AG08395 (cell line): ENCODE measurements around the gene KCNA3.

Experiments
- DNase-seq: peaks from one replicate; pipeline ENCODE4 v3.0.0; 2012; ENCODE audit warnings: mixed read lengths, low spot score

The KCNA3 gene

DNA sequence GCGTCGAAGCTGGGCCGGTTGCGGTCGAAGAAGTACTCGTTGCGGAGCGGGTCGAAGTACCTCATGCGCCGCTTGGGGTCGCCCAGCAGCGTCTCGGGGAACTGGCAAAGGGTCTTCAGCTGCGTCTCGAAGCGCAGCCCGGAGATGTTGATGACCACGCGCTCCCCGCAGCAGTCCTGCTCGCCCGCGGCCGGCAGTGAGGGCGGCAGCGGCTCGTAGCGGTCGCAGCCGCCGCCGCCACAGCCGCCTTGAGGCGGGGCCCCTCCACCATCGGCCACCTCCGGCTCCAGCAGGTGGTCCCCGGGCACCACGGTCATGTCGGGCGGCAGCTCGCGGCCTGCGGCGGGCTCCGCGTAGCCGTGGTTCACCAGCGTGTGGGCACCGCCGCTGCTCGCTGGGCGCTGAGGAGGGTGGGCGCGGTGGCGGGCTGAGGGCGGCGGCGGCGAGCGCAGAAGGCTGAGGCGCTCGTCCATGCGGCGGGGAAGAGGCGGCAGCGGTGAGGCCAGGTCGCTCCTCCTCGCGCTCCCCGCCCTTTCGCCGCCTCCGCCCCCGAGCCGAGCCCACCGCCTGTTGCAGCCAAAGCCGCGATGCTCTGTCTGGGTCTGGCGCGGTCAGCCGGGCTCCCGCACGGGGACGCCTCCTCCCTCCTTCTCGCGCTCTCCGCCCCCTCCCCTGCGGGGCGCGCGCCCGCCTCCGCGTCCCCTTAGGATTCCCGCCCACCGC, at the start of gene KCNA3:
TSS of gene KCNA3 (minus strand) at position 604 of the 723 bp plus-strand sequence. CDS start at position 473, 131 bp downstream.
- DNase-seq: no peak

DNA sequence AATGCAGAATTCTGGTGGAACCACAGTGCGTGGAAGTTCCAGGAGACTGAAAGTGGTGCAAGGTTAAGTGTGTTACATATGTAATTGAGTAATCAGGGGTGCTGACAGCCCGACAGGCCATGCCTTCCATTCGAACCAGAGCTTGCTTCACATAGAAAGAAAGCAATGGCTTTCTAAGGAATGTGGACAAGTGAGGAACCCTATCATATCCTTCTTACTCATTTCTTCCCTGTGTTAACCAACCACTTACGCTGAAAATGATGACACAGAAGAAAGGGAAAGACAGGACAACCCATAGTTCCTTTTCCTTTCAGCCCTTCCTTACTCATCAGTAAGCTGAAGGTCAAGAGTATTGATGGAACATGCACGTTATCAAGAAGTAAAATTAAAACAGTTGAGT, 48.1 kb upstream of the KCNA3 start:
- no peak for DNase-seq

DNA sequence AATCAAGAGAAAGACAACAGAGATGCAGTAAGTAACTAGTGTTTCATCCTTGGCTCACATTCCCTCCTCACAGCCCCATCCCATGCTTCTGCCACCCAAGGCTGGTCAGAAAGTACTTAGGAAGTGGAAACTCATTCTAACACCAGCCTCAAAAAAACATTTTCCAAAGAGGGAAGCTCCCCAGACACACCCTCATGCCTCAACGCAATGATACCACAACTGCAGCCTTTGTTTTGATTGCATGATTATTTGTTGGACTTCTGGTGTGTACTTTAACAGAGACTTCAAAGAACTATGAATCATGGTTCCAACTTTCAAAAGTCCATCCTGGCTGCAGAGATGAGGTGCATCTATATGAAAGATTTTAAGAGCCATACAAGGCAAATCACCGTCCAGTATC, 45.2 kb upstream of the KCNA3 start:
- no peak for DNase-seq

DNA sequence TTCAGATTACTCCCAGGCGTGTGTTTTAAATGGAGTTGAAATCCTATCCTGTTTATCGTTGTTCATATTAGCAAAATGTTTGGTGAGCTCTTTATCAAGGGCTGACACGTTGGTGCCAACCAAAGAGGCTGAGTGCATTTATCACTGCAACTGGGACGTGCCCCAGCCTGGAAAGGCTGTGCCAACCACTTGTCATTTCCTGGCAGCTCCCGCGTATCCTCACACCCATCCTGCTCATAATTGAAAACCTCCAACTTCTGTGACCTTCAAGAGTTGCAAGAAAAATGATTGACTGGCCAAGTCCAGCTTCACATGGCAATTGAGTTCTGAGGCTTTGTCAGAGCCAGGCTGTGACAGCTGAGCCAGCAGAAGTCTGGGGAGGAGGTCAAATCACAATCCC, 43.7 kb upstream of the KCNA3 start:
- DNase-seq: no peak

DNA sequence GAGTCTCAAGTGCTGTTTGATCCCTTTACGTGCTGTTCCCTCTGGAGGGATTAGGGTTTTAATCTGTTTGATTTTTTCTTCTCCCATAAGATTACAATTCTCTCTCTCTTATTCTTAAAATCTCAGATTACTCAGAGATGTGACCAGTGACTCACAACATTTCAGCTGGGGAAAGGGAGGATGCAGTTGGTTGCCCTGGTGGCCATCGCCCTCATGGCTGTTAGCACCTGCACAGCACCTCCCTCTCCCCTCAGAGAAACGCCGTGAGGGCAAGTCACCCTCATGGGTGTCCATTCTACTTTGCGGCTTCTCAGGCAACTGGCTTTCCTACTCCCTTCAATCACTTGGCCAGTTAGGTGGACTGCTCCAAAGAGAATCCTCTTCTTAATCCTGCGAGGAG, 42.4 kb upstream of the KCNA3 start:
- DNase-seq: no peak

DNA sequence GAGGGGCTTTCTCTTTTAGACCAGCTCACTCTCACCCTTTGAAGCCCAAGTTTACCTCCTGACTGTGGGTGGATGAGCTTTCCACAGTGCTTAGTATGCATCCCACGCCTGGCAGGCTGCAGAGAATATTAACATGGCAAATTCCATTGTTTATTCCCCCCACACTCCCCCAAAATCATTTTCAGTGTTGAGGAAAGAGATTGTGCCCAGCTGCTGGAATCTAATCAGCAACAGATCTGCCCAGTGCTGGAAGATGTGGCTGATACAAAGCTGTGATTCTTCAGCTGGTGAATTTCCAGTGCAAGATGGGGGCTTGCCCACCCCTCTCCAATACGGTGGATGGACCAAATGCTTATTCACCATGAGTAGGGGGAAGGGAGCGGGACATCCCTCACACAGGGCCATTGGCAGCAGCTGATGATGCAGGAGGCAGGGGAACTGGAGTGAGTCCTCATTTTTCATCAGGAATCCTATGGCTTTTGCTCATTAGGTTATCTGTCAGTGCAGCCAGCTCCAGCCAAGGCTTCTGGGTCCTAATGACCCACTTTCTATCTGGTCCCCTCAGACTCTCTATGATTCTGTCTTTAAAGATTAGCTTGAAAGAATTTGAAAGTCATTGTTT, 39.7 kb upstream of the KCNA3 start:
- DNase-seq: no peak

DNA sequence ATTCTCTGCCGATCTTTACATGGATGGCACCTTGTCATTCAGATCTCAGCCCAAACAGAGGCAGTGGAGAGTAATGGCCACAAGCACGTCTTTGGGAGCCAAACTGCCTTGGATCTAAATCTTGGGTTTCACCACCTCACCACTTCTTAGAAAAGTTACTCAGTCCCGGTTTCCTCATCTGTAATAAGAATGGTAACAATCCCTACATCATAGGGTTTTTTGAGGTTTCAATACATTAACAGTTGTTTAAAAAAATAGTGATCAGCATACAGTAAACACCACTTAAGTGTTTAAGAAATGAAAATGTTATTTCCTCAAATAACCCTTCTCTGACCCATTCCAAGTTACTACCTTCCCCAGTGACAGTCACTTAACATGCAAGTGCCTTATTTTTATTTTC, 38.5 kb upstream of the KCNA3 start:
- DNase-seq: no peak

DNA sequence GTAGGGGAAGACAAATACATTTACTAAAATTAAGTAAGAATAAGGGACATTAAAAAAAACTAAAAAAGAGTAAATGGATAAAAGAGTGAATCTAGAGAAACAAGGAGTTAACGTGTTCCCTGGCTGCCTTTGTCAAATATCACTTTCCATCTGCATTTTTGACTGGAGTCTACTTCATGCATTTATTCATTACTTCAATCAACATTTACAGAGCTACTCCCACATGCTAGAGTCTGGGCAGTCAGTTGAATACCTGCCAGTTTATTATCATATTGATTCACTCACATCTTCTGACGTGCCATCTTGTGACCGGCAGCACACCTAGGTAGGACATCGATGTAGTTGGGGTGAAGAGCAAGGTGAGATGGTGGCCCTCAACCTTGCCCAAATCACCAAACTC, 35.6 kb upstream of the KCNA3 start:
- no peak for DNase-seq

DNA sequence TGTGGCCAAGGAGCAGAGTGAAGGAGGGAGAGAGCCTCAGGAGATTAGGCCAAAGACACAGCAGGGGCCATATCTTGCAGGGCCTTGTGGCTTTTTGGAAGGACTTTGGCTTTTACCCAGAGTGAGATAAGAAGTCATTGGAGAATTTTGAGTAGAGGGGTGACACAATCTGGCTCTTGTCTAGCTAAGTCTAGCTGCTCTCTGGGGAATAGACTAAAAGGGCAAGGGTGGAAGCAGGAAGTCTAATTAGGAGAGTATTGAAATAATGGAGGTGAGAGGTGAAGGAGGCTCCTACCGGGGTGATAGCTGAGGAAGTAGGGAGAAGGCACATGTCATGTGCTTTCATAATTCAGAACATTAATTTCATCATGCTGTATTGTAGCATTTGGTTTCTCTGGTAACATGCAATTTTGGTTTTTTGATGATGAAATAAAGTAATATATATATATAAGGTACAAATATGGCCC, 34.3 kb upstream of the KCNA3 start:
- no peak for DNase-seq

DNA sequence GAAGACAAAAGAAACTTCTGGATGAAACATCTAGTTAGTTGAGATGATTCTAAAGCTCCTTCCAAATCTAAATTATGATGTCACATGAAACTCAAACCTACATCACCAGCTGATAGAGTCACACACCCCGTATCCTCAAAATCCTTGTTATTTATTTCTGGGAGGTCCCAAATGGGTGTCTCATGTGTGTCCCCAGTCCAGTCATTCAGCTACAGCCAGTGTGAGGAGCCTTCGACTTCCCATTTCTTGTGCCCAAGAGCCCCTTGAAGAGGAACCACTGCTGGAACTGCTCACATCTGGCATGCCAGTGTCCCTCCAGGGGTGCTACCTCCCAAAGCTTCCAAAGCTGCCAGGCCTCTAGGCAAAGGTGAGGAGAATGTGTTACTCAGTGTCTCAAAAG, 32.5 kb upstream of the KCNA3 start:
- no peak for DNase-seq

DNA sequence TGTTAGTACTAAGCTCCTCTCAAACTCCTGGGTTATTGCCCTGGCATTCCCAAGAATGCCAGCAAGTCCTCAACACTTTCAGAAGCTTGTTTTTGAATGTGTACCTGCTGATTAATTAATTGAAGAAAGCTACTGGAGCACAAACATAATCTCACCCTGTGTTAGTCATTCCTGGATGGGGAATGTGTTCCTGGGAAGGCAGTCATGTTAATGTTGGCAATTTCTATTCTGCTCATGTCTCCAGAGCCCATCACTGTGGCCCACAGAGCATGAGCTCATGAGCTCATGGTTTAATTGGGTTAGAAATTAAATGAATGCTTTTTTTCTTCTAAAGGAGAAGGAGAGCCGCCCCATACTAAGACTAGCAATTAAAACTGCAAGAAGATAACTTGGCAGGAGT, 31.9 kb upstream of the KCNA3 start:
- no peak for DNase-seq

DNA sequence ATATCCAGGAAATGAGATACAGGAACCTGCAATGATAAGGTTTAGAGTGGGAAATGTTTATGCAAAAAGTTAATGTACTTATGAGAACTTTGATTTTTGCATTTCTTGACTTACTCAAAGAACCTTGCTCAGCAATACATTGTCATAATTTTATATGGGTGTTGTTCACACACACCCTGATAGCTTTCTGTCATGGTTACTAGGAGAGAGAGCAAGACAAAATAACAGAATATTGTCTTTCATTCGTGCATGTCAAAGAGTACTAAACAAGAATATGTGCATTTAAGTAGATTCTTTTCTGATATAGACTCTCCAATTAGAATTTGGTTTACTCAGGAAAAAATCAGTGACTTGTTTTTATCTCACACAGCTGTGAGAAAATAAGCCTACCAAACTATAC, 27.5 kb upstream of the KCNA3 start:
- no peak for DNase-seq

DNA sequence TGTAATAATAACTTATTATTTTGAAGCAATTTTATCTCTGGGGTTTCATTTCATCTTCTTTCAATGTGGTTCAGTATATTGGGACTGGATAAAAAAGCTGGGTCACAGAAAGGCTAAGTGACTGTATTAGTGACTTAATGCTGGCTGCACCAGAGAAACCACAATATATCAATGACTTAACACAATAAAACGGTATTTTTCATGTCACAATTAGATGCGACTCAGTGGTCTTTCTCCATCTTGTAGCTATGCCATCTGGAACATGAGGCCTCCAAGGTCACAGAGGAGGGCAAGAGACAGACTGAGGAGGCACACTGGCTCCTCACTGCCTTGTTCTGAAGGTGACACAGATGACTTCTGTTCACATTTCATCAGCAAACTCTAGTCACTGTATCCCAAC, 26.0 kb upstream of the KCNA3 start:
- no peak for DNase-seq

DNA sequence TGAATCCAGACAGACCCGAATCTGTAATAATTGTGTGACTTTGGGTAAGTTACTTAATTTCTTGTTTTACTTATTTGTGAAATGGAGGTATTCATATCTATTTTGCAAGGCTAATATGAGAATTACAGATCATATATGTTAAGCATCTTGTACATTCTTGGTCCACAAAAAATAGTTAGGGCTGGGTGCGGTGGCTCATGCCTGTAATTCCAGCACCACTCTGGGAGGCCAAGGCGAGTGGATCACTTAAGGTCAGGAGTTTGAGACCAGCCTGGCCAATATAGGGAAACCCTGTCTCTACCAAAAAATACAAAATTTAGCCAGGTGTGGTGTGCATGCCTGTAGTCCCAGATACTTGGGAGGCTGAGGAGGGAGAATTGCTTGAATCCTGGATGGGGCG, 22.9 kb upstream of the KCNA3 start:
- DNase-seq: no peak

DNA sequence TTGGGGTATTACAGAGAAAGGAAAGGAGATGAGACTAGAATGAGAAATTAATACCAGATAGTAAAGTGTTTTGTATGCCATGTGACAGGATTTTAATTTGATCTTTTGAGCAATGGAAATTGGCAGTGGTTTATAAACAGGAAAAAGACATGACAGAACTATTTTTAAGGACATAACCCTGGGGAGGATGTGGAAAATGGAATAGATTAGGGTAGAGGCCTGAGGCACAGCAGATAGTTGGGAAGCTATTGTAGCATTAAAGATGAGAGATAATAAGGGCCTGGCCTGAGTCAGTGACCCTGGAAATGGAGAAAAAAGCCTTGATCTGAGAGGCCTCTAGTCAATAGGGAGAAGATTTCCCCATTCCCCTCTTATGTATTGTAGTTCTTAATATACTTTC, 22.1 kb upstream of the KCNA3 start:
- DNase-seq: no peak

DNA sequence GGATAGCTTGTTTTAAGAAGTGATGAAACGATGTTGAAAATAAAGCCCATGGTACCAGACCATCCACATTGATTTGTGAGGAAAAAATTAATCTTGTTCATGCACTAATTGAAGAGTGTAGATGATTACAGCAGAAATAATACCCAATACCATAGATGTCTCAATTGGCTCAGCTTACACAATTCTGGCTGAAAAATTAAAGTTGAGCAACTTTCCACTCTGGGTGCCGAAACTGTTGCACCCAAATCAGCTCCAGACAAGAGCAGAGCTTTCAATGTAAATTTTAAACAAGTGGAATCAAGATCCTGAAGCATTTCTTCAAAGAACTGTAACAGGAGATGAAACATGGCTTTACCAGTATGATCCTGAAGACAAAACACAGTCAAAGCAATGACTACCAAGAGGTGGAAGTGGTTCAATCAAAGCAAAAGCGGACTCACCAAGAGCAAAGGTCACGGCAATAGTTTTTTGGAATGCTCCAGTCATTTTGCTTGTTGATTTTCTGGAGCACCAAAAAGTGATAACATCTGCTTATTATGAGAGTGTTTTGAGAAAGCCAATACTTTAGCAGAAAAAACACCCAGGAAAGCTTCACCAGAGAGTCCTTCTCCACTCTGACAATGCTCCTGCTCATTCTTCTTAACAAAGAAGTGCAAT, 16.1 kb upstream of the KCNA3 start:
- DNase-seq: no peak

DNA sequence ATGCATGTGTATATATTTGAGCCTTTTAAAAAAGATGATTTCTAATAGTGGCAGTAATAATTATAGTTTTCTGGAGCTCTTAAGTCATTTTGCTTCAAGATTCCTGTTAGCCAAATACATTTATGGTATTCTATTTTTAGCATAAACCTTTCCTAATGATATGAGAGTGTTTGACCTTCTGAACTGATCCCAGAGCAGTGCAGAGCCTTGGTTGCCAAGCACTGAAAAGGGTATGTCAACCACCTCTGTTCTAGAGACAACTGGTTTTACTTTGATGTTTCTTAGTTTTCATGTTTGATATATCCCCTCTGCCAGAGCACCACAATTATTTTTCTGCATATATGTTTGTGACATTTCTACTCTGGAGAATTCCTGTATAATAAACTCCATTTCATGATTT, 15.1 kb upstream of the KCNA3 start:
- DNase-seq: no peak

DNA sequence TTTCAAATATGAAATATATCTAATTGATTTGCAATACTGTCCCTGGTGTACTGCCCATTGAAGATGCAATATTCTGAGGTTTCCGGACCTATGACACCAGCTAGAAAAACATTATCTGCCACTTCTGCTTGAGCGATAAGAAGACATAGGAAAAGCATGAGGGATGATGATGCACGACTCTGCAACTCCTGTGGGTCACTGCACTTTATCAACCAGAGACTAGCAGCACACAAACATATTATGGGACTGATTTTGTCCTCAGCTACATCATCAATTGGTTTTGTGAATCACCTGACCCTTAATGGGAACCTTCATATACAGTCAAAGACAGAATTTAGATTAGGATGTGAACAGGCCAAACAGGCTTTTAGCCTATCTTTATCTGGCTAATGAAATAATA, 13.8 kb upstream of the KCNA3 start:
- no peak for DNase-seq

DNA sequence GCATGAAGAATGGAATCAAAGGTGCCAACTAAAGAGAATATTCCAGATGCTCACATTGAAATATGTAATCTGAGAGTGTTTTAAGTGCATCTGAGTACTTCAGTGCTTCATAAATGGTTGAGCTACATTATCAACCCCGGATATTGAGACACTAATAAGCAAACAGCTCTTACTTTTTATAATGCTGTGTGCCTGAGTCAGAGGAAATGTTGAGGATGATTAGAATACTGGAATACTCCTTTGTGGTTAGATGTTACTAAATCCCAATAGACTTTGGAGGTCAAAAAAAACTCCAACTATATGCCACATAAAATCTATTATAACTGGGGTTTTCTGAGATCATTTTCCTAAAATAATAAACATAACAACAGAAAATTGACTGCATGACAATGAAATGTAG, 12.5 kb upstream of the KCNA3 start:
- peak; percentile 18 for DNase-seq

DNA sequence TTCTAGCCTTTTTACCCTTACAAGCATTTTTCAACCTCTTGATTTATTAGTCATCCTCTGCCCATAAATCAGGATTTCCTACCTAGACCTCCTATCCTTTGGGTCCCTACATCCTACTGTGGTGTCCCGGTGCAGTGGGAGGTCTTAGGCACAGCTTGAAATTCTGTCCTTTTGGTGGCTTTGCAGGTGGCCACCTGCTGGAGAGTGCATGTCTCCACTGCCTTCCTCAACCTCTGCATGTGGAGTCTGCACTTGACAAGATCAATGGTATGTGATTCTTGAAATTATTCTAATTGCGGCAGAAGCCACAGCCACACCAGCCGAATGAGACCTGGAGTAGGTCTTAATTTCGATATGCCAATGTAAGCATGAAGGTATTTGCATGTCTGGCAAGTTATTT, 11.4 kb upstream of the KCNA3 start:
- no peak for DNase-seq

DNA sequence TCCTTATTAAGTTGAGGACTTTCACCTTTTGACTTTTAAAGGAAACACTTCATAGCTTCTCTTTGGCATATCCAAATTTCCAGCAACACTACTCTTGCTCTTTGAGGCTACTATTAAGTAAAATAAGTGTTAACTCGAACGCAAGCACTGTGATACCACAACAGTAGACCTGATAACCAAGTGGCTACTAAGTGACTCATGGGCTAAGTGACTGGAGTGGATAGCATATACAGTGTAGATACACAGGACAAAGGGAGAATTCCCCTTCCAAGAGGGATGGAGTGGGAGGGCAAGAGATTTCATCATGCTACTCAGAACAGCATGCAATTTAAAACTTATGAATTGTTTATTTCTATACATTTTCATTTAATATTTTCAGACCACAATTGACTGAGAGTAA, 9.8 kb upstream of the KCNA3 start:
- no peak for DNase-seq

DNA sequence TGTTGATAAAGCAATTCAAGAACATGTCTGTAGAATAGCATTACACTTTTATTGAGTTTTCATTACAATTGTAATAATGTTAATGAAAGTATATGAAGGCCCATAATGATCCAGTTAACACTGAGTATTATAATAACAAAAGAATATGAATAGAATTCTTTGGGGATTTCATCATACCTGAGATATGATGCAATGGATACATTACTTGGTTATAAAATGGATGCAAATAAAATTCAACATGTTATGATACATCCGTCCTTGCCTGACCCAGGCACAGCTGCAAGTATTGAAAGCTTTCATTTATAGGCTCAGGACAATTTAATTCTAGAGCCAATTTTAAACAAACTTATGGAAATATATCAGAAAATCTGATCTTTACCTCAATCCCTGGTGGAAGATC, 8.2 kb upstream of the KCNA3 start:
- DNase-seq: no peak

DNA sequence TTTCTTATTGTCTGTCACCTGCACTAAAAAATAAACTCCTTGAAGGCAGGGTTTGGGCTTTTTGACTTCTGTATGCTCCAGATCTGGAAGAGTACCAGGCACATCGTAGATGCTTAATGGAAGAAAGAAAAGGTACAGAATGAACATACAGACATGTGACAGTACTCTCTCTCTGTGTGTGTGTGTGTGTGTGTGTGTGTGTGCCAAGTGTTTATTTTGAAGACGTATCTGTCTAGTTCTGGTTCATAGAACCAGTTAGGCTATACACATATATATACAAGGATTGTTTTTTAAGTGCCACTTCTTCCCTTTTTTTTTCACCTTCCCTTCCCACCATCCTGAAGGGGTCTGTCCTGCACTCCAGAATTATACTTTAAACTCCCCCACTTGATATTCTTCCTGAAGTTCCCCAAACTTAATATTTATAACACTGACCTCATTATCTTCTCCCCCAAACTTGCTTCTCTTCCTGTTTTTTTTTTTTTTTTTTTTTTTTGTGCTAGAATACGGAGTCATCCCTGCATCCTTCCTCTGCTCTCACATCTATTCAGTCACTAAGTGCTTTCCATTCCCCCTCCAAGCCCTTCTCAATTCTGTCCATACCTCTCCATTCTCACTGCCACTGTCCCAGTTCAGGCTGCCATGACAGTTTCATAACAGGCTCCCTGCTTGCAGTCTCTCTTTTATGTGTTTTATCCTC, 5.4 kb upstream of the KCNA3 start:
- no peak for DNase-seq
